GM18868 (cell line): ENCODE data around the gene ZBTB2.

ENCODE experiments used
- ATAC-seq: cut with Tn5 transposase; IDR thresholded peaks from one replicate; pipeline ENCODE4 v1.9.1; 2021; ENCODE audit warnings: mild to moderate bottlenecking, moderate library complexity; ENCODE audit not compliant: unreplicated experiment

ZBTB2 gene, protein sequence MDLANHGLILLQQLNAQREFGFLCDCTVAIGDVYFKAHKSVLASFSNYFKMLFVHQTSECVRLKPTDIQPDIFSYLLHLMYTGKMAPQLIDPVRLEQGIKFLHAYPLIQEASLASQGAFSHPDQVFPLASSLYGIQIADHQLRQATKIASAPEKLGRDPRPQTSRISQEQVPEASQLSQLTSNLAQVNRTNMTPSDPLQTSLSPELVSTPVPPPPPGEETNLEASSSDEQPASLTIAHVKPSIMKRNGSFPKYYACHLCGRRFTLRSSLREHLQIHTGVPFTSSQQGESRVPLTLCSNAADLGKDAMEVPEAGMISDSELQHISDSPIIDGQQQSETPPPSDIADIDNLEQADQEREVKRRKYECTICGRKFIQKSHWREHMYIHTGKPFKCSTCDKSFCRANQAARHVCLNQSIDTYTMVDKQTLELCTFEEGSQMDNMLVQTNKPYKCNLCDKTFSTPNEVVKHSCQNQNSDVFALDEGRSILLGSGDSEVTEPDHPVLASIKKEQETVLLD

DNA sequence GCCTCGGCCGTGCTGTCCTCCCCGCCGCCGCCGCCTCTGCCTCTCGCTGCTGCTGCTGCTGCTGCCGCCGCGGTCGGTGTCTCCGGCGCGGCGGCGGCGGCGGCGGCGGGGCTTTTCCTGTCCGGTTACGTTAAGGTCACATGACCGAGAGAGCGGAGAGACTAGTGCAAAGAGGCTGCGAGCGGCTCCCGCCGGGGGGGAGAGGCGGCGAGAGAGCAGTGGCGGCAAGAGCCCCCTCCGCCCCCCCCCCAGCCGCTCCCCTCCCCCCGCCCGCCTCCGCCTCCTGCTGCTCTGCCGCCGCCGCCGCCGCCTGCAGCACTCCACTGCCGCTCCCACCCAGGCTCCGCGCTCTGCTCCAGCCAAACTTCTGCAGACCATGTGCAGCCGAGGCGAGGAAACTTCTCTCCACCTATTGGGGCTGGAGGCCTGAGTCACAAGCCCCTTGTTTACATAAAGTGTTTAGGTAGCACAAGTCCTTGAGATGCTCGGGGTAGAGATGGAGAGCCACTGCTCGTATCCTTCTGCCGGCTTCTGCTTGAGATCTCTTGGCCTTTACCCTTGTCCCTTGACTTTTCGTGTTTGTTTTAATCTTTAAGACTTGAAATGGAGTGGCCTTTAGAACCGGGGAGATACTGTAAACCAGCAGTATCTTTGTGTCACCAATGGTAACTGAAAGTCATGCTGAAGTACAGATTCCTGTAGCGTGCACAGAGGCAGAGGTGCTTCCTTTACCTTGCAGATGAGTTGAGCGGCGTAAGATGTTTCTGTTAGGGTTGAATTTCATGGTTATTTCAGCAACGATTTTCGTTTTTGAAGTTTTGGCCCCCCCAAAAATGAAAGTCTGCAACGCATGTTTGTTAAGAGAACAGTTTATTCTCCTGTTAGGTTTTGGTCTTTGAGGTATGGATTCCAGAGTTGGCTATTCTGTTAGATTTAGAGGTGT lies at the start of gene ZBTB2:
TSS of gene ZBTB2 (minus strand) at position 89 of the 943 bp plus-strand sequence. CDS start 17,922 bp downstream, outside the sequence.
- ATAC-seq, result peak; percentile 15

DNA sequence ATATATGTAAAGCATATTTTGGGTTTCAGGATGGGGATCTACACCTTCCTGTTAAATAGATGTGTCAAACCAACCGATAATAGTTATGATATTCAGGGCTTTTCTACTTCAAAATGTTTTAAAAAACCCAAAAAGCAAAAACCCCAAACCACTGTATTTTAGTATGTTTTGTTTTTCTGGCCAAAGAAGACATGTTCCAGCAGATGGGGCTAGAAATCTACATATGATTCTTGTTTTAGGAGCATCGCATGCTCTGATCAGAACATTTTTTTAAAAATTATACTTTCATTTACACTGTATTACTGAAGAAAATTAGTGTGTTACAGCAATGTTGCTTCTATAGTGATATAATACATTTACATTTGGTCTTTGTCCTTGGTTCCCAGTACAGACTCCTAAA lies 49.6 kb upstream of the ZBTB2 start:
- peak; percentile 62 for ATAC-seq

DNA sequence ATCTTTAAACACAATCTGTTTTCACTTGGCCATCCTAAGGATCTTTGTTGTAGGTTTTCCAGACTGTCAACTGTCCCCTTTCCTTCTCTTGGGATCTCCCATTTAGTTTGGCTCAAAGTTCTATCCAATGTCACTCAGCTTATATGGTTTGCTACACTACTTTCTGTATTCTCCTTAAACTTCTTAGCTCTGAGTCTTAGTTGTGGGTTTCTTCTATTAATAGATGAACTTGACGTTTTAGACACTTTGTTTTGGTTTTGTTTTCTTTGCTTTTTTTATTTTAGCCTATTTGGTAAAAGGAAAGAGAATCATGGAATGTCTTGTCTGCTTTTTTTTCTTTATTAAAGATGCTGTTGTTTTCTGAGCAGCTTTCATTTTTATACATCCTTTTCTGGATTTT lies 49.1 kb upstream of the ZBTB2 start:
- ATAC-seq, result peak; percentile 62

DNA sequence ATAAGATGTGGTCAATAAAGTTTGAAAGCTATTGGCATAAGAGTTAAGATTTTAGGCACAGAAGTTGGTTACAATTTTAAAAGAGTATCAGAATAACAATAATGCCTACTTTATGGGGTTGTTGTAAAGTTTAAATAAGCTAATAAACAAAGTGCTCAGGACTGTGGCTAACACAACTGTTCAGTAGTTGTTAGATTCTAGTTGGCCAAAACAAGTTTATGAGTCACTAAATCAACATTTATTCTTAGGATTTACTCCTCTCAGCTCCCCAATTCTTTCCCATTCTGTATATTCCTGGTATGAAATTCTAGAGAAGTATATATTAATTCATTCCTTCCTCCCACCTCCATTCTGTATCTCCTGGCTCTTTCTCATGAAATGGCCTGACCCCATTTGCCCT lies 46.0 kb upstream of the ZBTB2 start:
- ATAC-seq, result no peak

DNA sequence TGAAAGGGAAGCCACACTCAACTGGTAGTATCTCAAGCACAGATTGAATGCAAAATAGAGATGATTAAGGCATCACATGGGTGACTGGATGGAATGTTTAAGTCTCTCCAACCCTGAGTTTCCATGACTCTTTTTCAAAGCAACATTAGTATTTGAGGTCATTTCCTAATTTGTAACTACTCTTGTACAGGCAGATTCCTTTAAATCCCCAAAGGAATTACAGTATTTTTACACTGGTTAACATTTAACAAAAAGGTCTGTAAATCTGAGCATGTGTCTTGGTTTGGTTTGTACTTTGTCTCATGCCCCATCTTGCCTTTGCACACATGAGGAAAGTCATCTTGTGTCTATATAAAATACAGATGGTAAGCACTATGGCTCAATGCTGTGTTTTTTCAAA lies 45.4 kb upstream of the ZBTB2 start:
- ATAC-seq, result no peak

DNA sequence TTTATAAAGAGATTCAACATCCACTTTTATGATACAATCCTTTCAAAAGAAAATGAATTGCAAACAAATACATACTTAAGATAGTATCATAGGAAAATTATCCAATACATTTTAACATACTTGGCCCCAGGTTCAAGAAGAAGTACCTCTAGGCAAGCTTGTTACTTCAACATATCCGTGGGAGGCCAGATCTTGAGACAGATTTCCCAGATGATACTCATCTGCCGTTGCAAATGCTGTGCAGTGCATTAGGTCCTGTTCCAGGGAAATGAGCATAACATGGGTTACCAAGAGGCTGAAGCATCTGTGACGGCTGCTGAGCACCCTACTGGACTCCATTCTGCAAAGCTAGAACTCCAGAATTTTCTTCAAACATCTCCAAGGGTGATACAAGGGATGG lies 44.9 kb upstream of the ZBTB2 start:
- no peak for ATAC-seq

DNA sequence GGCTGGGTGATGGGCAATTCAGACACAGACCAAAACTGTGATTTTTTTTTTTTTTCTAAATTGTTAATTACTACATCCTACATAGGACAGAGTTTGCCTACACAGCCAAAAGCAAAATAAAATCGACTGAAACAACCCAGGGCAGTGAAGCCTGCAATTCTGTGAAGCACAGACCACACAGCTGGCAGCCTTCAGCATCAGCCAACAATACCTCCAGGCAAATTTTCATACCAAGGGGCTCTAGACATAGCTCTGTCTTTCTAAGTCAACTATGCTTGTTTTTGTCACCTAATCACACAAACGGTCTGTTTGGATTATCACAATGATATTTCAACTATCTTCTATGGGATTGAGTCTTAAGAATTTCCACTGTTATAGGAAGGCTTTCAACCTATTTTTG lies 43.0 kb upstream of the ZBTB2 start:
- peak; percentile 57 for ATAC-seq

DNA sequence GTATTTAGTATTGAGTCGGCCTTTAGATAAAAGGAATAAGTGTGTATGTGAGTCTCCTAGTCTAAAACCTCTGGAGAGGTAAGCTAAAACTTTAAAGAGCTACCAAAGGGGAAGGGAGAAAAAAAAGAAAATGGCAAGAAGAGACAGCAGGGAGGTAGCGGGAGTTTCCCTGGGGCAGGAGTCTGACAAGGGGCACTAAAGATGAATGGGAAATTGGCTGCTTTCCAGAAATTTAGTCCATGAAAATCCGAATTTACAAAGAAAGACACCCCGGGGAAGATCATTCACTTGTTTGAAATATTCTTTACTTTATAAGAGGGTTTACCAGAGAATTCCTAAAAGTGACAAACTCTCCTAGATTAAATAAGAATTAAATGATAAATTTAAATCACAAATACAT lies 41.3 kb upstream of the ZBTB2 start:
- no peak for ATAC-seq

DNA sequence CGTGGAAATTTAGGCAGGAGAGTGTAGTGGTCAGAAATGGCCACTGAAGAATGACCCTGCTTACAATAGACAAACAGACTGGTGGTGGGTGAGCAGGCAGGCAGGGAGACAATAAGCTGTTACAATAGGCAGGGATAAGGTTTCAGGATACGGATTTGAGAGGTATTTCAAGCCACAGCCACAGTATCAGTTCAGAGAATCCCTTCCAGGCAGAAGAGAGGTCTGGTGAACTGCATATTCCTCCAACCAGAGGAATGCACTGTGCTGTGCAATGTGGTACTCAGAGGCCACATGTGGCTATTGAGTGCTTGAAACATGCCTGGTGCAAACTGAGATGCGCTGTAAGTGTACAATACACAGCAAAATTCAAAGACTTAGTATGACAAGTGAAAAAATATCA lies 40.0 kb upstream of the ZBTB2 start:
- ATAC-seq, result no peak

DNA sequence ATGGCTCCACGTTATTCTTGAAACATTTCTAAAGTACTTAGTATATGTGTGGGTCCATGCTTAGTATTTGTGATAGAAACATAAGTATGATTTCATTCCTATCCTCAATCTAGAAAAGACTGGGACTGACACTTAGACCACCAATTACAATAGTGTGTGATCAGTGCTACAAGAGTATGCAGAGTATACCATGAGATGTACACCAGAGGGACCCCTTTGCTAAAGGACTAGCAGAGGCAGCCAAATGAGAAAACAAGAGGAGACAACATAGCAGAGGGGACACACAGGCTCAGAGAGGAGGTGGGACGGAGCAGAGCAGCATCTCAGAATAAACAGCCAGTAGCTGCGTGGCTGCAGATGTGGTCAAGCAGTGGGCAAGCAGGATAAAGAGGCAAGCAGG lies 39.5 kb upstream of the ZBTB2 start:
- ATAC-seq, result no peak

DNA sequence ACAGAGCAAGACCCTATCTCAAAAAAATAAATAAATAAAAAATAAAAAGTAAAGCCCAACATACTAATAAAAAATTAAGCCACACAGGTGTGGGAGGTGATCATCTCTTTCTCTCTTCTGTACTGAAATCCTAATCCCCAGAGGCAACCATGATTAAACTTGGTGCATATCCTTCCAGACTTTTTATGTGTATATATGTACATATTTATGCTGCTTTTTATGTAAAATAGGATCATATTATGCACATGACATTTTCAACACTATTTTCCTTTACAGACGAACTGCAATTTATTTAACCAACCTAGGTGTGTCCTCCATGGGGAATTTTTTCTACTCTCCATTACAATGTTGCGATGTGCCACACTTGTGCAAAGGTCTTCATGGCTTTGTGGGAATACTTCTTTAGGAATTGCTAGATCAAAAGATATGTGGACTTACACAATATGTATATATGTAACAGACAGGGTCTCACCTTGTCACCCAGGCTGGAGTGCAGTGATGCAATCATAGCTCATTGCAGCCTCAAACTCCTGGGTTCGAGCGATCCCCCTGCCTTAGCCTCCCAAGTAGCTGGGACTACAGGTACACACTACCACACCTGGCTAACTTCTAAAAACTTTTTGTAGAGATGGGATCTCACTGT lies 36.9 kb upstream of the ZBTB2 start:
- ATAC-seq, result no peak

DNA sequence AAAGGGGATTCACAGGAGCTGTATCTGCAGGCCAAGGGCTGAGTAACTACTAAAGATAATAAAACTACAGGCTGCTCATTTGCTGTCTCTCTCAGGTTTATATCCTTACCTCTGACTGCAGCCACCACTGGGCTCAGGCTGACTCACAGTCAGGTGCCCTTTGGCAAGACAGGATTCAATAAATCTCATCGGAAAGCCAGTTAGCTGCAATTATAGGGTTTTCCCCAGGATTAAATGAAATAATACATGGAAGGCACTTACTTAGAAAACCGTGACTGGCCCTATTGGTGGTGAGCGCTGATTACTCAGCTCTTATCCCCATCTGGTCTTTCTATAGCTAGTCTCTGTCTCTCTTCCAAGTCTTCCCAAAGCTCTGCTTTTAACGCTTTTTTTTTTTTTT lies 34.2 kb upstream of the ZBTB2 start:
- ATAC-seq, result no peak

DNA sequence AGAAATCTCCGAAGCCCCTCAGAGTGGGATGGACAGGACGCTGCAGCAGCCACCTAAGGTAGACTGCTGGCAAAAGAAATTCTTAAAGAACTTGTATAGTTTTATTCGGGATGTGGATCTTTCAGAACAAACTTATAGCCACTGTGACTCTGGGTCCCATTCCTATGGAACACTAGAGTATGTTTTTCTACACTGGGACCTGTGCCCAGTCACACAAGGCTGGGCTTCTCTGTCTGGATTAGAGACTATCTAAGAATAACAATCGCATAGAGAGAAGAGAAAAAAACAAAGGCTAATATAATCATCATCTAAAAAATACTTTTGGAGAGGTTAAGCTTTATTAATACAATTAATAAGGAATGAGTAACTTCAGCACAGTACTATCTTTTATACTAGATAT lies 31.6 kb upstream of the ZBTB2 start:
- ATAC-seq, result no peak

DNA sequence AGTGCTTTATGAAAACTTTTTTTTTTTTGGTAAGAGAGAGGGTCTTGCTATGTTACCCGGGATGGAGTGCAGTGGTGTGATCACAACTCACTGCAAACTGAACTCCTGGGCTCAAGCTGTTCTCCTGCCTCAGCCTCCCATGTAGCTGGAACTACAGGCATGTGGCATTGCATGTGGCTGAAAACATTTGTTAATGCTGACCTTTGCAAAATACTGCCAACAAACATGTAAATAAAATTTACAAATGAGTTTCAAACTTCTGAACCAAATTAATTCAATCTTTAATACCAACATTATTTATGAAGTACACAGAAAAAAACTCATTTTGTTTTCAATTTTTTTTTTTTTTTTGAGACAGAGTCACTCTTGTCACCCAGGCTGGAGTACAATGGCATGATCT lies 26.1 kb upstream of the ZBTB2 start:
- no peak for ATAC-seq

DNA sequence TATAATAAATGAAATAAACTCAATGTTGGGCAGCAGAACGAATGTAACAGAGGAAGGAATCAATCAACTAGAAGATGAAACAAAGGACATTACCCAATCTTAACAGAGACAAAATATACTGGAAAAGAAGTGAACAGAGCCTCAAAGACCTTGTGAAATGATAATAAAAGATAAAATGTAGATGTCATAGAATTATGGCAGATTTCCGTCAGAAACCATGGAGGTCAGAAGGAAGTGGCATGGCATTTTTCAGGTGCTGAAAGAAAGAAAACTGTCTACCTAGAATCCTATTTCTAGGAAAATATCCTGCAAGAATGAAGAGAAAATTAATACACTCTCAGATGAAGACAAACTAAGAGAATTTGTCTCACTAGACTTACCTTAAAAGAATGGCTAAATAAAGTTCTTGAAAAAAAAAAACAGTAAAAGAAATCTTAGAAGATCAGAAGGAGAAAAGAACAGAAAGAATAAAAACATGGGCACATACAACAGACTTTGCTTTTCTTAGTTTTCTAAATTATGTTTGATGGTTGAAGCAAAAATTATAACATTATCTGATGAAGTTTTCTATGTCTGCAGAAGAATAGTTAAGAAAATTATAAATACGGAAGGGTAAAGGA lies 23.4 kb upstream of the ZBTB2 start:
- no peak for ATAC-seq

DNA sequence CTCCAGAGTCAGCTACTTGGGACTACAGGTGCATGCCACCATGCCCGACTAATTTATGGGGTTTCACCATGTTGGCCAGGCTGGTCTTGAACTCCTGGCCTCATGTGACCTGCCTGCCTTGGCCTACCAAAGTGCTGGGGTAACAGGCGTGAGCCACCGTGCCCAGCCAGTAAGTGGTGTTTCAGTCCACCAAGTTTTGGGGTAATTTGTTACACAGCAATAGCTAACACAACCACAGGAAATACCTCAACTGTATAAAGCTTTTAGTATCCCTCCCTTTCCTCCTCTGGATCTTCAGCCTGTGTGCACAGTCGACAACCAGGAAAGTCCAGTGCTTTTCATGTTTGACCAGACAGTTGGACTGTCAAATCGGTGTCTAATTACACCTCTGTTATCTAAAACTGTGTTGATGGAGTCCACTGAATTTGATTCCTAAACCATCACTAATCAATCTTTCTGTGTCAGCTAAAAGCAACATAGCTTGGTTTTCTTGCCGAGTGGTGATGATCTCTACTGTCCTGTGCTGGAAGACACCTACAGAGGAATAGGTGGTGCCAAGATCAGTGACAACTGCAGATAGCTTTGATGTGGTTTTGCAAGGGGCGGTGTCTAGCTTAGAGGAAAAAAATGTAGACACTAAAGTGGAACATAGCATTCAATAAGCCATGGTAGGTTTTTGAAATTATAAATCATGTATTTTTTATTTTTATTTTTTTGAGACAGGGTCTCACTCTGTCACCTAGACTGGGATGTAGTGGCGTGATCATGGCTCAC lies 22.2 kb upstream of the ZBTB2 start:
- ATAC-seq, result no peak

DNA sequence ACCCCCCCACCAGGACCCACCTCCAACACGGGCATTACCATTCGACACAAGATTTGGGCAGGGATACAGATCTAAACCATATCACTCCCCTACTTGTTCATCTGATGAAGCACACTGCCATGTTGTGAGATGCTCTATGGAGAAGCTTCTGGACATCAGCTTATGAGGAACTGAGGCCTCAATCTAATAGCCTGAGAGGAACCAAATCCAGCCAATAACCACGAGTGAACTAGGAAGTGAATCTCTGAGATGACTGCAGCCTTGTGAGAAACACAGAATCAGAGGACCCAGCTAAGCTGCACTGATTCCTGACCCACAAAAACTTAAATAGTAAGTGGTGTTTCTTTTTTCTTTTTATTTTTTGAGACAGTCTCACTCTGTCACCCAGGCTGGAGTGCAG lies 21.6 kb upstream of the ZBTB2 start:
- ATAC-seq, result no peak

DNA sequence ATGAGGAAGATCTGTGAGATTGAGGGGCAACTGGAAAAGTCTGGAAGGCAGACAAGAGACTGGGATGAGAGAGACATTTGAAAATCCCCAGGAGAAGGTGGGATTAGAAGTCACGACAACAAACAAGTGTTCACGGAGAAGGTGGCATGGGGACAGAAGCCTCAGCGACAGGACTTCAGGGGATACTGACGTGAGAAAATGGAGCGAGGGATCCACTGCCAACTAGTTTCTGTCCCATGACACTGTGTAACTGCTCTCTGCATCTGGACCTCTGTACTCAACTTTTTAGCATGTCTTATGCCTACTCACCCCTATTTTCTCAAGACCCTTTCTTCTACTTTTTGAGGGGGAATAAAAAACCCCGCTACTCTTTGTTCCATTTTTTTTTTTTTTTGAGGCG lies 18.3 kb upstream of the ZBTB2 start:
- ATAC-seq, result no peak

DNA sequence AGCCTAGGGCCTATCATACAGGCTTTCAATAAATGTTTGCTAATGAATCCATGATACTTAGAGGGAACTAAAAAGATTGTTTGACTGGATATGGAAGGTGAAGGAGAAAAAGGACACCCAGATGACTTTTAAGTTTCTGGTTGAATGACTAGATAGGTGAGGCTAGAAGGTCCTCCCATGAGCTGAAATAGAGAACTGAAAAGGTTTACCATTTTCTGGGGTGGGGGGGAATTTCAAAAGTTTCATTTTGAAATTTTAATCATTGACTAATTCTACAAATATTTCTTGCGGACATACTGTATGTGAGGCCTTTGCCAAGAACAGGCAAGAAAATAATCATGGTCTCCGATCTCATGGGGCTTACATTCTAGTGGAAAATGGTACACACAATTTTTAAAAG lies 17.9 kb upstream of the ZBTB2 start:
- peak; percentile 66 for ATAC-seq

DNA sequence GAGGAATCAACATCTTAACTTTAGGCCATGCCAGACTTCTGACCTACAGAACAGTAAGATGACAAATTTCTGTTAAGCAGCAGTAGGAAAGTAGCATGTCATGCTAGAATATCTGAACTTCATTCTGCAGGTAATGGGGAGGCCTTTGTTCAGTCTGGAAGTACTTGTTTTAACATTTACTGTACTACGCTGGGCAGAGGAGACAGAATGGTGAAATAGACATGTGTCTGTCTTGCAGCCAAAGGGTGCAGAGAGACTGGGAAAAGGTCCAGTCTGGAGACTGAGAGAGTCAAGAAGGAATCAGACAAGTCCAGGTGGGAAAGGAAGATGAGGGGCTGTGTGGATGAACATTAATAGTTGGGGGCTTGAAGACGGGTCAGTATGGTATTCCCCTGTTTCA lies 17.5 kb upstream of the ZBTB2 start:
- ATAC-seq, result peak; percentile 4
